Daoy (cell line): ENCODE results near the gene PFN2. TPM values are rescaled to one million over a fixed set of nuclear protein-coding genes. Genes with fewer than 3 reads are reported as not detected.
"Not testable (repeated sequence)": the region's sequence is repeated elsewhere in the genome, so short reads cannot be mapped to it uniquely, and the experiment has no call there.

Experiments
- DNase-seq: peaks from one replicate; pipeline ENCODE4 v3.0.0-alpha.2; 2015; ENCODE audit warnings: low read depth
- total RNA-seq: library from RNA; depleted of rRNA; stranded (reverse); fragments of >200 nt; shearing (Covaris generic); gene quantifications from 2 replicates; pipeline ENCODE4 v1.2.3, GENCODE V29; 2014

Gene PFN2
- total RNA-seq, 1 experiment from 2014 or later: 243 TPM

GRCh38 chr3:149968216-149968615 is 2.5 kb downstream of the PFN2 start:
- peak; percentile 74 for DNase-seq

- DNase-seq: peak; percentile 21
These were observed 3.5 kb downstream of the PFN2 start for GRCh38 chr3:149967086-149967685.

GRCh38 chr3:149965278-149965677 is 5.4 kb downstream of the PFN2 start:
- DNase-seq: no peak

- DNase-seq: no peak
These were observed 6.4 kb downstream of the PFN2 start for GRCh38 chr3:149964291-149964690.

- DNase-seq: no peak
These were observed 7.2 kb downstream of the PFN2 start for GRCh38 chr3:149963485-149963884.

GRCh38 chr3:149959443-149959842 is 11.3 kb downstream of the PFN2 start:
- DNase-seq: no peak

GRCh38 chr3:149958171-149958796 is 12.4 kb downstream of the PFN2 start:
- DNase-seq: no peak

GRCh38 chr3:149957361-149958125 is 13.2 kb downstream of the PFN2 start:
- DNase-seq: no peak

GRCh38 chr3:149955449-149955848 is 15.2 kb downstream of the PFN2 start:
- DNase-seq: no peak

GRCh38 chr3:149954812-149955211 is 15.9 kb downstream of the PFN2 start:
- DNase-seq: no peak

GRCh38 chr3:149949181-149949580 is 21.5 kb downstream of the PFN2 start:
- no peak for DNase-seq

- no peak for DNase-seq
These were observed 23.5 kb downstream of the PFN2 start for GRCh38 chr3:149947231-149947630.

GRCh38 chr3:149943966-149944365 is 26.7 kb downstream of the PFN2 start:
- not testable (repeated sequence) for DNase-seq

- no peak for DNase-seq
These were observed 28.3 kb downstream of the PFN2 start for GRCh38 chr3:149942409-149942808.

GRCh38 chr3:149941946-149942345 is 28.7 kb downstream of the PFN2 start:
- no peak for DNase-seq

GRCh38 chr3:149941186-149941585 is 29.5 kb downstream of the PFN2 start:
- no peak for DNase-seq

GRCh38 chr3:149938392-149939055 is 32.2 kb downstream of the PFN2 start:
- DNase-seq: not testable (repeated sequence)

GRCh38 chr3:149936812-149937230 is 33.9 kb downstream of the PFN2 start:
- peak; percentile 66 for DNase-seq

GRCh38 chr3:149934524-149934923 is 36.2 kb downstream of the PFN2 start:
- no peak for DNase-seq

GRCh38 chr3:149933858-149934257 is 36.8 kb downstream of the PFN2 start:
- no peak for DNase-seq

- DNase-seq: no peak
These were observed 37.7 kb downstream of the PFN2 start for GRCh38 chr3:149933008-149933407.

- DNase-seq: no peak
These were observed 50.6 kb downstream of the PFN2 start for GRCh38 chr3:149920119-149920518.
